RWPE2 (cell line): Measurements from ENCODE around the gene PRKG1.

Experiments used
- ATAC-seq: fragments of 200-7000 bp; cut with Tn5 transposase; 3 replicates; pipeline ENCODE4 v1.9.1; 2021; ENCODE audit warnings: low read depth
- DNase-seq: peaks from one replicate; pipeline ENCODE4 v3.0.0-alpha.2; 2020; ENCODE audit warnings: low spot score
- H3K27ac ChIP-seq: fragments of 450-650 bp; 2 replicates; pipeline ENCODE4 v1.5.1; 2017; ENCODE audit warnings: mild to moderate bottlenecking; ENCODE audit not compliant: poor library complexity, severe bottlenecking
- H3K27me3 ChIP-seq: fragments of 250-450 bp; sonication (Bioruptor Pico); 2 replicates; pipeline ENCODE4 v1.5.1; 2021; ENCODE audit warnings: mild to moderate bottlenecking, moderate library complexity; ENCODE audit not compliant: insufficient read depth, poor library complexity, severe bottlenecking
- H3K36me3 ChIP-seq: fragments of 250-450 bp; sonication (Bioruptor Pico); 2 replicates; pipeline ENCODE4 v1.5.1; 2020; ENCODE audit warnings: low read depth, mild to moderate bottlenecking, moderate library complexity
- H3K4me1 ChIP-seq: fragments of 250-450 bp; sonication (Bioruptor Pico); 2 replicates; pipeline ENCODE4 v1.5.1; 2021; ENCODE audit warnings: mild to moderate bottlenecking, moderate library complexity; ENCODE audit not compliant: insufficient read depth, poor library complexity, severe bottlenecking
- H3K4me3 ChIP-seq: fragments of 250-450 bp; sonication (Bioruptor Pico); 2 replicates; pipeline ENCODE4 v1.5.1; 2021; ENCODE audit warnings: mild to moderate bottlenecking, moderate library complexity; ENCODE audit not compliant: severe bottlenecking
- H3K9me3 ChIP-seq: fragments of 250-450 bp; sonication (Bioruptor Pico); 2 replicates; pipeline ENCODE4 v1.5.1; 2021; ENCODE audit warnings: mild to moderate bottlenecking, moderate library complexity; ENCODE audit not compliant: severe bottlenecking
- TF ChIP-seq, protein P1 (sequence below): fragments of 450-650 bp; IDR thresholded peaks from one replicate; pipeline ENCODE4 v1.5.1; 2017; ENCODE audit warnings: mild to moderate bottlenecking, moderate library complexity; ENCODE audit not compliant: poor library complexity, severe bottlenecking

PRKG1 gene

DNA sequence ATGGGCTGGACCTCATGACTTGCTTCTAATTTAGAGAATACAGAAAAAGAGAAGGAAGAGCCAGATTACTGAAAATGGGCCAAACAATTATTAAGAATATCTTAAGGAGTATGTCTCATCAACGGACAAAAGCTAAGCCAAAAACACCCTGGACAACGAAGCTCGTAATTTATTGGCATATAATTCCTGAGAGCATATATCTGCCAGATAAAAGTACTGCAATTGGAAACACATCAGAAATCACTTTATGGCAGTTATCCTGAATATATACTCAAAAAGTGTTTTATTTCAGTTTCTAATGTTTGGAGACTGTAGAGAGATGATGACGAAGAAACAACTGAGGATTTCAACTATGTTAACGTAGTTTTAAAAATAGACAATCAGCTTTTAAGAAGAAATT lies 413.3 kb downstream of the PRKG1 start:
- TF ChIP-seq, protein P1, sequence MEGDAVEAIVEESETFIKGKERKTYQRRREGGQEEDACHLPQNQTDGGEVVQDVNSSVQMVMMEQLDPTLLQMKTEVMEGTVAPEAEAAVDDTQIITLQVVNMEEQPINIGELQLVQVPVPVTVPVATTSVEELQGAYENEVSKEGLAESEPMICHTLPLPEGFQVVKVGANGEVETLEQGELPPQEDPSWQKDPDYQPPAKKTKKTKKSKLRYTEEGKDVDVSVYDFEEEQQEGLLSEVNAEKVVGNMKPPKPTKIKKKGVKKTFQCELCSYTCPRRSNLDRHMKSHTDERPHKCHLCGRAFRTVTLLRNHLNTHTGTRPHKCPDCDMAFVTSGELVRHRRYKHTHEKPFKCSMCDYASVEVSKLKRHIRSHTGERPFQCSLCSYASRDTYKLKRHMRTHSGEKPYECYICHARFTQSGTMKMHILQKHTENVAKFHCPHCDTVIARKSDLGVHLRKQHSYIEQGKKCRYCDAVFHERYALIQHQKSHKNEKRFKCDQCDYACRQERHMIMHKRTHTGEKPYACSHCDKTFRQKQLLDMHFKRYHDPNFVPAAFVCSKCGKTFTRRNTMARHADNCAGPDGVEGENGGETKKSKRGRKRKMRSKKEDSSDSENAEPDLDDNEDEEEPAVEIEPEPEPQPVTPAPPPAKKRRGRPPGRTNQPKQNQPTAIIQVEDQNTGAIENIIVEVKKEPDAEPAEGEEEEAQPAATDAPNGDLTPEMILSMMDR = no peak
- no peak overlapping the region for H3K4me3 ChIP-seq
- DNase-seq (no peak), ATAC-seq (no peak)
- no peak overlapping the region for H3K27ac ChIP-seq
- H3K9me3 ChIP-seq = no peaks in the 10 kb centered on the region
- peaks cover 3% of the 10 kb centered on the region for H3K27me3 ChIP-seq
- H3K4me1 ChIP-seq = no peaks in the 10 kb centered on the region
- no peaks in the 10 kb centered on the region for H3K36me3 ChIP-seq

DNA sequence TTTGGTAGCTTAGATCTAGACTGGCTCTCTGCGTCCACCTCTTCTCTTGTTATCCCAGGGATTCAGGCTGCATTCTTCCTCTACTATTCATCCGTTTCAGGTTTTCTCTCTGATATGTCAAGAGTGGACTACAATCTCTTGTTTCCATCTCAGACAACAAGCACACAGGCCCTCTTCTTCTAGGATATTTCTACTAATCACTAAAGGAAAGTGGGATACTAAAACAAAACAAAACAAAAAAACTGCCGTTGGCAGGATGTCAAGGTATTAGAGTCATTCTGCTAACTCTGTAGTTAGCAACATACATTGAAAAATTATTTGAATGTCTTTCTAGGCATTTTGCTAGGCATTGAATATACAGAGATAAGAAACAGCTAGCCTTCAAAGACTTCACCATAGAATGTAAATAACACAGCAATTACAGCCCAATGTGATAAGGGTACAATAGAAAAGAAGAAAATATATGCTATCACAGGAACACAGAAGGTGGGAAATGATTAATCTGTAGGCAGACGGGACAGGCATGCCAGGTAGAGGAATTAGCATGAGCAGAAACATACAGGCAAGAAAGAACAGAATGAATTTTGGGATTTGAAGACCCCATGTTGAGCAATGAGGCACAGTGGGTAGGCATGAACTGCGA lies 414.6 kb downstream of the PRKG1 start:
- no peak for ATAC-seq
- Histone ChIP-seq H3K4me1 (no peaks in the 10 kb centered on the region), H3K36me3 (no peaks in the 10 kb centered on the region), H3K27ac (no peak overlapping the region), H3K4me3 (no peak overlapping the region), H3K9me3 (no peaks in the 10 kb centered on the region), H3K27me3 (peaks cover 3% of the 10 kb centered on the region)
- no peak for DNase-seq
- TF ChIP-seq, protein P1 = no peak

DNA sequence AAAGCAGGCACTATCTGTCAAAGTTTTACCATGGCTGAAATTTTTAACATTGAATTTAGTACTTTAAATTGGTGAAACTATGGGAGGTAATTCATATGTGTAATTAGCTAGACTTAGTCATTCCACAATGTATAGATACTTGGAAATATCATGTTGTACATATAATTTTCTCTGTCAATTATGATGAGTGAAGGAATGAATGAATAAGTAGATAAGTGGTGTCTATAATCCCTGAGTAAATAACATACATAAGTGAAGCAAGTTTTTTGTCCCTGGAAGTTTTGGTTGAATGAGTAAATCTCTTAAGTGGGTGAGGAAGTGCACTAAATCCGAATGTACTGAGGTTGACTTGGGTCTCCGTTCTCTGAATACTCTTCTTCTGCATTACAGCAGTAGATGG lies 424.1 kb downstream of the PRKG1 start:
- TF ChIP-seq, protein P1 = no peak

DNA sequence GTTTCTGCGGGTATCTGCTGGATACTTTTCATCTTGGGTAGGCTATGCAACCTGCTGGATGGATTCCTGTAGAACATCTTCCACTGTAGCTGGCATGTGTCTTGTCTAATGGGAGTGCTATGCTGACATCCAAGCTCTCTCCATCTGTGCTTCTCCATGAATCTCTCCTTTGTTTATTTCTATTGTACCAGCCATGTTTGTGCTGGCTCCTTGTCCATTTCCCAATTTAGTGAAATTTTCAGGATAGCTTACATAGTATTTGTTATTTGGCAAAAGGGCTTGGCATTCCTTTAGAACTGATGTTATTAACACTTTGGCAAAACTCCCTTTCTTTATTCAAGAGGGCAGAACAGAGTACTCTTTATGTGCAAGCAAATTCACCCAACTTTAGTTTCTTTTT lies 427.1 kb downstream of the PRKG1 start:
- H3K9me3 ChIP-seq = no peaks in the 10 kb centered on the region
- DNase-seq (no peak), ATAC-seq (no peak)
- H3K27ac ChIP-seq = no peak overlapping the region
- H3K4me3 ChIP-seq = no peak overlapping the region
- no peaks in the 10 kb centered on the region for H3K27me3 ChIP-seq
- H3K36me3 ChIP-seq = no peaks in the 10 kb centered on the region
- H3K4me1 ChIP-seq = no peaks in the 10 kb centered on the region
- TF ChIP-seq, protein P1 = no peak

More for the DNA sequence above, 424.1 kb downstream of the PRKG1 start:
- Histone ChIP-seq H3K4me3 (no peak overlapping the region), H3K36me3 (no peaks in the 10 kb centered on the region), H3K9me3 (no peaks in the 10 kb centered on the region), H3K4me1 (no peaks in the 10 kb centered on the region), H3K27me3 (no peaks in the 10 kb centered on the region), H3K27ac (no peak overlapping the region)
- DNase-seq (no peak), ATAC-seq (no peak)

DNA sequence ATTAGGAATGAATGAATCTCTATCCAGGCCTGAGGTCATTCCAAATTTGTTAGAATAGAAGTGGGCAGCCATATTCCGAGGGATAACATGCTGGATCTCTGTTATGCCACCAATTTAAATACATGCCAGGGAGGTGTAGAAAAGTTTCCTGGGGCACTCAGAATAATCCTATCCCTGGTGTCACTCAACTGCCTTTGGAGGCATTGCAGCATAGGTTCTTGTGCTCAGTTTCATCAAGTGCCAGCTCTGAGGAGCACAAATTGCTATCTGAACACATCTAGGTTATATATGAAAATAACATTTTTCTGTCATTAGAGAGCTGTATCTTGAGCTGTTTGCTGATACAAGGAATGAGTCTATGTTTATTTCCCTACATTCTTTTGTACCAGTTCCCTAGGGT lies 427.8 kb downstream of the PRKG1 start:
- TF ChIP-seq, protein P1 = no peak
- H3K9me3 ChIP-seq = no peaks in the 10 kb centered on the region
- H3K4me1 ChIP-seq = no peaks in the 10 kb centered on the region
- H3K27me3 ChIP-seq = no peaks in the 10 kb centered on the region
- H3K36me3 ChIP-seq = no peaks in the 10 kb centered on the region
- no peak for ATAC-seq
- H3K27ac ChIP-seq = no peak overlapping the region
- no peak for DNase-seq
- H3K4me3 ChIP-seq = no peak overlapping the region
